HEK293 (cell line): ENCODE measurements around the gene FAM200C.

ENCODE experiments used
- CTCF ChIA-PET: fragments of 350-600 bp; formaldehyde crosslinking; extraction: SDS; loops from one replicate; lab custom pipeline; 2021; ENCODE audit warnings: antibody characterized with exemption; lab: Yijun Ruan, JAX
- POLR2A ChIA-PET: fragments of 300-600 bp; formaldehyde crosslinking; extraction: SDS; loops from one replicate; lab custom pipeline; 2020; ENCODE audit warnings: antibody characterized with exemption, inconsistent platforms; lab: Yijun Ruan, JAX
- H3K27ac ChIP-seq: fragments of 200-500 bp; sonication (Bioruptor generic); 2 replicates; pipeline ENCODE4 v1.5.1; 2014; ENCODE audit warnings: low read depth, low read length, control low read depth, inconsistent platforms; ENCODE audit errors: extremely low read depth
- H3K36me3 ChIP-seq, 2 experiments: fragments of 200-500 bp in 1 of 2; sonication (Bioruptor generic) in 1 of 2; 1 replicate in 1 of 2; 2 replicates in 1 of 2; pipeline ENCODE4 v1.5.1; 2014 to 2017; ENCODE audit warnings: inconsistent platforms in 2 of 2, low read length in 2 of 2; ENCODE audit not compliant: control insufficient read depth in 2 of 2, insufficient read depth in 1 of 2
- H3K4me1 ChIP-seq: fragments of 200-500 bp; sonication (Bioruptor generic); 2 replicates; pipeline ENCODE4 v1.5.1; 2014; ENCODE audit warnings: mild to moderate bottlenecking, low read length, inconsistent platforms; ENCODE audit not compliant: control insufficient read depth, insufficient read depth
- H3K4me3 ChIP-seq: 2 replicates; pipeline ENCODE4 v1.5.1; 2011; ENCODE audit warnings: low read depth, mild to moderate bottlenecking, control low read depth, low read length, moderate library complexity
- H3K9me3 ChIP-seq: fragments of 200-500 bp; sonication (Bioruptor generic); 2 replicates; pipeline ENCODE4 v1.5.1; 2014; ENCODE audit warnings: low read depth, low read length, inconsistent platforms; ENCODE audit not compliant: control insufficient read depth, insufficient read depth
- INSM2 ChIP-seq: fragments of 450-650 bp; formaldehyde crosslinking; IDR thresholded peaks from 2 replicates; pipeline ENCODE4 v1.5.1; 2016; ENCODE audit warnings: missing biosample characterization, missing genetic modification characterization
- KLF8 ChIP-seq: fragments of 450-650 bp; formaldehyde crosslinking; IDR thresholded peaks from 2 replicates; pipeline ENCODE4 v1.5.1; 2016; ENCODE audit warnings: missing biosample characterization, missing genetic modification characterization
- MEIS1 ChIP-seq: sonication (generic); formaldehyde crosslinking; IDR thresholded peaks from 2 replicates; pipeline ENCODE4 v1.8.1; 2022; ENCODE audit warnings: missing genetic modification reagents, mild to moderate bottlenecking, borderline replicate concordance
- PRDM2 ChIP-seq: fragments of 450-650 bp; formaldehyde crosslinking; IDR thresholded peaks from 2 replicates; pipeline ENCODE4 v1.5.1; 2016; ENCODE audit warnings: missing biosample characterization, missing genetic modification characterization, borderline replicate concordance
- RBAK ChIP-seq: fragments of 450-650 bp; formaldehyde crosslinking; IDR thresholded peaks from 2 replicates; pipeline ENCODE4 v1.5.1; 2016; ENCODE audit warnings: missing biosample characterization, missing genetic modification characterization
- TRIM28 ChIP-seq: IDR thresholded peaks from 2 replicates; pipeline ENCODE4 v1.6.1; 2011; ENCODE audit warnings: low read length, control low read depth, borderline replicate concordance
- ZEB2 ChIP-seq: fragments of 450-650 bp; formaldehyde crosslinking; IDR thresholded peaks from 2 replicates; pipeline ENCODE4 v1.5.1; 2016; ENCODE audit warnings: missing biosample characterization, missing genetic modification characterization
- ZIC2 ChIP-seq: fragments of 450-650 bp; formaldehyde crosslinking; IDR thresholded peaks from 2 replicates; pipeline ENCODE4 v1.5.1; 2016; ENCODE audit warnings: missing biosample characterization, missing genetic modification characterization
- ZNF184 ChIP-seq: fragments of 450-650 bp; IDR thresholded peaks from 2 replicates; pipeline ENCODE4 v1.5.1; 2018; ENCODE audit warnings: missing biosample characterization, mild to moderate bottlenecking, missing genetic modification characterization
- ZNF2 ChIP-seq: fragments of 450-650 bp; formaldehyde crosslinking; IDR thresholded peaks from 2 replicates; pipeline ENCODE4 v1.5.1; 2016; ENCODE audit warnings: missing biosample characterization, missing genetic modification characterization
- ZNF24 ChIP-seq: fragments of 450-650 bp; formaldehyde crosslinking; IDR thresholded peaks from 2 replicates; pipeline ENCODE4 v1.5.1; 2016; ENCODE audit warnings: missing biosample characterization, missing genetic modification characterization
- ZNF341 ChIP-seq: fragments of 450-650 bp; formaldehyde crosslinking; IDR thresholded peaks from 2 replicates; pipeline ENCODE4; 2016; ENCODE audit warnings: low read depth, missing biosample characterization, missing genetic modification characterization
- ZNF423 ChIP-seq: fragments of 450-650 bp; formaldehyde crosslinking; IDR thresholded peaks from 2 replicates; pipeline ENCODE4 v1.5.1; 2016; ENCODE audit warnings: missing biosample characterization, missing genetic modification characterization
- ZNF501 ChIP-seq: fragments of 450-650 bp; formaldehyde crosslinking; IDR thresholded peaks from 2 replicates; pipeline ENCODE4 v1.5.1; 2016; ENCODE audit warnings: missing biosample characterization, missing genetic modification characterization
- ZNF560 ChIP-seq: fragments of 450-650 bp; formaldehyde crosslinking; IDR thresholded peaks from 2 replicates; pipeline ENCODE4 v1.5.1; 2017; ENCODE audit warnings: missing biosample characterization, missing genetic modification characterization, borderline replicate concordance
- ZNF571 ChIP-seq: fragments of 450-650 bp; formaldehyde crosslinking; IDR thresholded peaks from 2 replicates; pipeline ENCODE4 v1.5.0; 2017; ENCODE audit warnings: missing biosample characterization, missing genetic modification characterization
- ZNF623 ChIP-seq: fragments of 450-650 bp; formaldehyde crosslinking; IDR thresholded peaks from 2 replicates; pipeline ENCODE4 v1.5.1; 2016; ENCODE audit warnings: missing biosample characterization, missing genetic modification characterization
- ZNF624 ChIP-seq: fragments of 450-650 bp; formaldehyde crosslinking; IDR thresholded peaks from 2 replicates; pipeline ENCODE4 v1.5.1; 2017; ENCODE audit warnings: missing biosample characterization, missing genetic modification characterization
- ZNF677 ChIP-seq: fragments of 450-650 bp; IDR thresholded peaks from 2 replicates; pipeline ENCODE4 v1.5.0; 2018; ENCODE audit warnings: missing biosample characterization, mild to moderate bottlenecking, missing genetic modification characterization, moderate library complexity
- ZNF707 ChIP-seq: fragments of 450-650 bp; formaldehyde crosslinking; IDR thresholded peaks from 2 replicates; pipeline ENCODE4 v1.5.1; 2016; ENCODE audit warnings: missing biosample characterization, missing genetic modification characterization
- TF ChIP-seq, protein P1 (sequence below): fragments of 450-650 bp; formaldehyde crosslinking; IDR thresholded peaks from 2 replicates; pipeline ENCODE4 v1.5.1; 2016; ENCODE audit warnings: missing biosample characterization, missing genetic modification characterization
- TF ChIP-seq, protein P2 (sequence below): fragments of 450-650 bp; formaldehyde crosslinking; IDR thresholded peaks from 2 replicates; pipeline ENCODE4 v1.5.1; 2017; ENCODE audit warnings: missing biosample characterization, mild to moderate bottlenecking, missing genetic modification characterization, moderate library complexity
- TF ChIP-seq, protein P3 (sequence below): fragments of 450-650 bp; formaldehyde crosslinking; IDR thresholded peaks from 2 replicates; pipeline ENCODE4 v1.5.1; 2016; ENCODE audit warnings: missing biosample characterization, missing genetic modification characterization, low read depth

The FAM200C gene

GRCh38 chr5:160399402-160400353 lies at the start of gene FAM200C (continued):
- TF ChIP-seq RBAK (no peak), ZNF571 (tag by site-specific recombination) (no peak), ZNF184 (tag by site-specific recombination) (no peak), MEIS1 (CRISPR knock-in tag) (no peak), ZIC2 (no peak), ZNF501 (peak; percentile 83; the same call in 1 of the 2 replicates)
- TF ChIP-seq, protein P1, sequence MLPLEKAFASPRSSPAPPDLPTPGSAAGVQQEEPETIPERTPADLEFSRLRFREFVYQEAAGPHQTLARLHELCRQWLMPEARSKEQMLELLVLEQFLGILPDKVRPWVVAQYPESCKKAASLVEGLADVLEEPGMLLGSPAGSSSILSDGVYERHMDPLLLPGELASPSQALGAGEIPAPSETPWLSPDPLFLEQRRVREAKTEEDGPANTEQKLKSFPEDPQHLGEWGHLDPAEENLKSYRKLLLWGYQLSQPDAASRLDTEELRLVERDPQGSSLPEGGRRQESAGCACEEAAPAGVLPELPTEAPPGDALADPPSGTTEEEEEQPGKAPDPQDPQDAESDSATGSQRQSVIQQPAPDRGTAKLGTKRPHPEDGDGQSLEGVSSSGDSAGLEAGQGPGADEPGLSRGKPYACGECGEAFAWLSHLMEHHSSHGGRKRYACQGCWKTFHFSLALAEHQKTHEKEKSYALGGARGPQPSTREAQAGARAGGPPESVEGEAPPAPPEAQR (tag by site-specific recombination), result no peak

DNA sequence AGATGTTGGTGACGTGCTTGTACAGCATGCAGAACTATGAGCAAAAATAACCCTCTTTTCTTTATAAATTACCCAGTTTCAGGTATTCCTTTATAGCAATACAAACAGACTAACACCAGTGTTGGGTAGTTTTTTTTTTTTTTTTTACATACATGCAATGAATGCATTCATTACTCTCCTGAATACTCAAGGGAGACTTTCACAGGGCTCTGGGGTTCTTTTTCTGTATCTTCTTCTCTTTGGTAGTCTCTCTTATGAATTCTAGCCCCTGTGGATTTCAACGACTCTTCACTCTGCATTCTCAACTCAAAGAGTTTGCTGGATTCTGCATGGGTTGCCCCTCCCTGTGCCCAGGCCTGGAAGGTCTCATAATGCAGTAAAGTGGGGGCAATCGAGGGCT lies 49.6 kb upstream of the FAM200C start:
- ChIA-PET CTCF (interaction anchor here (1.9 kb wide), 1 partner anchor 10 kb away, joined by 10 read pairs; no protein-coding TSS in a partner anchor), POLR2A (no interaction called here)
- no peaks in the 10 kb centered on the region for H3K36me3 ChIP-seq
- no peaks in the 10 kb centered on the region for H3K9me3 ChIP-seq
- H3K27ac ChIP-seq, result no peak overlapping the region
- no peaks in the 10 kb centered on the region for H3K4me1 ChIP-seq
- H3K4me3 ChIP-seq, result no peak overlapping the region
- TF ChIP-seq, protein P2, sequence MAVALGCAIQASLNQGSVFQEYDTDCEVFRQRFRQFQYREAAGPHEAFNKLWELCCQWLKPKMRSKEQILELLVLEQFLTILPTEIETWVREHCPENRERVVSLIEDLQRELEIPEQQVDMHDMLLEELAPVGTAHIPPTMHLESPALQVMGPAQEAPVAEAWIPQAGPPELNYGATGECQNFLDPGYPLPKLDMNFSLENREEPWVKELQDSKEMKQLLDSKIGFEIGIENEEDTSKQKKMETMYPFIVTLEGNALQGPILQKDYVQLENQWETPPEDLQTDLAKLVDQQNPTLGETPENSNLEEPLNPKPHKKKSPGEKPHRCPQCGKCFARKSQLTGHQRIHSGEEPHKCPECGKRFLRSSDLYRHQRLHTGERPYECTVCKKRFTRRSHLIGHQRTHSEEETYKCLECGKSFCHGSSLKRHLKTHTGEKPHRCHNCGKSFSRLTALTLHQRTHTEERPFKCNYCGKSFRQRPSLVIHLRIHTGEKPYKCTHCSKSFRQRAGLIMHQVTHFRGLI (tag by site-specific recombination), result no peak
- no peak for TF ChIP-seq ZNF560
- no peak for TF ChIP-seq ZNF2 (tag by site-specific recombination)
- no peak for TF ChIP-seq ZNF184 (tag by site-specific recombination)
- no peak for TF ChIP-seq ZEB2 (tag by site-specific recombination)
- no peak for TF ChIP-seq ZNF624 (tag by site-specific recombination)
- TF ChIP-seq ZNF623 (tag by site-specific recombination), result no peak
- no peak for TF ChIP-seq INSM2 (tag by site-specific recombination)
- TF ChIP-seq PRDM2, result no peak
- no peak for TF ChIP-seq KLF8 (tag by site-specific recombination)
- TF ChIP-seq ZNF707 (tag by site-specific recombination), result no peak
- no peak for TF ChIP-seq TRIM28
- no peak for TF ChIP-seq ZNF423 (tag by site-specific recombination)
- TF ChIP-seq, protein P3, sequence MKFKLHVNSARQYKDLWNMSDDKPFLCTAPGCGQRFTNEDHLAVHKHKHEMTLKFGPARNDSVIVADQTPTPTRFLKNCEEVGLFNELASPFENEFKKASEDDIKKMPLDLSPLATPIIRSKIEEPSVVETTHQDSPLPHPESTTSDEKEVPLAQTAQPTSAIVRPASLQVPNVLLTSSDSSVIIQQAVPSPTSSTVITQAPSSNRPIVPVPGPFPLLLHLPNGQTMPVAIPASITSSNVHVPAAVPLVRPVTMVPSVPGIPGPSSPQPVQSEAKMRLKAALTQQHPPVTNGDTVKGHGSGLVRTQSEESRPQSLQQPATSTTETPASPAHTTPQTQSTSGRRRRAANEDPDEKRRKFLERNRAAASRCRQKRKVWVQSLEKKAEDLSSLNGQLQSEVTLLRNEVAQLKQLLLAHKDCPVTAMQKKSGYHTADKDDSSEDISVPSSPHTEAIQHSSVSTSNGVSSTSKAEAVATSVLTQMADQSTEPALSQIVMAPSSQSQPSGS (tag by site-specific recombination), result no peak
- no peak for TF ChIP-seq ZNF677 (tag by site-specific recombination)
- TF ChIP-seq ZNF341 (tag by site-specific recombination), result no peak
- no peak for TF ChIP-seq ZNF24 (tag by site-specific recombination)
